HG02798 (cell line): ENCODE measurements around the gene COL1A1.

Experiments used
- ATAC-seq: cut with Tn5 transposase; IDR thresholded peaks from one replicate; pipeline ENCODE4 v1.9.1; 2021; ENCODE audit warnings: mild to moderate bottlenecking; ENCODE audit not compliant: unreplicated experiment, poor library complexity

Gene COL1A1

GRCh38 chr17:50175035-50175807, 26.2 kb downstream of the COL1A1 start:
- no peak for ATAC-seq

GRCh38 chr17:50174444-50174843, 27.0 kb downstream of the COL1A1 start:
- ATAC-seq: no peak

GRCh38 chr17:50173335-50173941, 28.0 kb downstream of the COL1A1 start:
- ATAC-seq: no peak

GRCh38 chr17:50172936-50173334, 28.5 kb downstream of the COL1A1 start:
- no peak for ATAC-seq

- ATAC-seq: no peak
Measured at GRCh38 chr17:50172130-50172529, 29.3 kb downstream of the COL1A1 start.

- no peak for ATAC-seq
Measured at GRCh38 chr17:50171371-50172071, 29.9 kb downstream of the COL1A1 start.

GRCh38 chr17:50170662-50171370, 30.6 kb downstream of the COL1A1 start:
- ATAC-seq: peak; percentile 73

- no peak for ATAC-seq
Measured at GRCh38 chr17:50169881-50170459, 31.5 kb downstream of the COL1A1 start.

- ATAC-seq: no peak
Measured at GRCh38 chr17:50169121-50169764, 32.2 kb downstream of the COL1A1 start.

GRCh38 chr17:50168319-50168718, 33.1 kb downstream of the COL1A1 start:
- ATAC-seq: no peak

GRCh38 chr17:50167371-50167770, 34.1 kb downstream of the COL1A1 start:
- no peak for ATAC-seq

- ATAC-seq: no peak
Measured at GRCh38 chr17:50166518-50167181, 34.8 kb downstream of the COL1A1 start.

GRCh38 chr17:50165867-50166517, 35.4 kb downstream of the COL1A1 start, which contains the start of gene SGCA:
Gene SGCA, plus strand, starts transcription at chr17:50166005. Its CDS starts 36 bp downstream, at chr17:50166041.
- no peak for ATAC-seq

- ATAC-seq: no peak
Measured at GRCh38 chr17:50165466-50165865, 36.0 kb downstream of the COL1A1 start.

GRCh38 chr17:50165066-50165465, 36.4 kb downstream of the COL1A1 start:
- ATAC-seq: no peak

GRCh38 chr17:50164697-50164988, 36.8 kb downstream of the COL1A1 start:
- ATAC-seq: no peak

GRCh38 chr17:50163843-50164696, 37.4 kb downstream of the COL1A1 start:
- ATAC-seq: no peak
